NT2/D1 (cell line): ENCODE measurements around the gene COL6A6.

ENCODE experiments used
- YY1 ChIP-seq: IDR thresholded peaks from 2 replicates; pipeline ENCODE4 v1.6.1; 2011; ENCODE audit not compliant: insufficient read length, insufficient read depth
- ZNF274 ChIP-seq: IDR thresholded peaks from 2 replicates; pipeline ENCODE4 v1.6.1; 2011; ENCODE audit warnings: mild to moderate bottlenecking, low read depth, low read length

- no peak for TF ChIP-seq YY1
- no peak for TF ChIP-seq ZNF274
Measured at GRCh38 chr3:130488769-130489450, 28.1 kb upstream of the COL6A6 start.
